RWPE1 (cell line): ENCODE results near the gene C1orf232.
A peak's percentile ranks its signal among the peaks of the same experiment; 100 is the strongest.

Experiments
- CTCF ChIA-PET: fragments of 350-600 bp; sonication (Branson Sonifier 250); formaldehyde crosslinking; extraction: SDS; loops from one replicate; lab custom pipeline; 2021; lab: Yijun Ruan, JAX
- POLR2A ChIA-PET: fragments of 400-600 bp; formaldehyde crosslinking; extraction: SDS; loops from one replicate; lab custom pipeline; 2020; ENCODE audit warnings: antibody characterized with exemption; ENCODE audit not compliant: low non-redundant PET; lab: Yijun Ruan, JAX
- DNase-seq: peaks from one replicate; pipeline ENCODE4 v3.0.0; 2012; ENCODE audit warnings: low spot score
- H3K27ac ChIP-seq: fragments of 450-650 bp; 2 replicates; pipeline ENCODE4 v1.5.1; 2017
- TF ChIP-seq, protein P1 (sequence below): fragments of 450-650 bp; conservative IDR thresholded peaks from 2 replicates; pipeline ENCODE4 v1.5.1; 2017; ENCODE audit warnings: low read depth, mild to moderate bottlenecking

C1orf232 gene

GRCh38 chr1:26164861-26165842 is 3.6 kb downstream of the C1orf232 start:
- POLR2A ChIA-PET = no interaction called here
- TF ChIP-seq, protein P1, sequence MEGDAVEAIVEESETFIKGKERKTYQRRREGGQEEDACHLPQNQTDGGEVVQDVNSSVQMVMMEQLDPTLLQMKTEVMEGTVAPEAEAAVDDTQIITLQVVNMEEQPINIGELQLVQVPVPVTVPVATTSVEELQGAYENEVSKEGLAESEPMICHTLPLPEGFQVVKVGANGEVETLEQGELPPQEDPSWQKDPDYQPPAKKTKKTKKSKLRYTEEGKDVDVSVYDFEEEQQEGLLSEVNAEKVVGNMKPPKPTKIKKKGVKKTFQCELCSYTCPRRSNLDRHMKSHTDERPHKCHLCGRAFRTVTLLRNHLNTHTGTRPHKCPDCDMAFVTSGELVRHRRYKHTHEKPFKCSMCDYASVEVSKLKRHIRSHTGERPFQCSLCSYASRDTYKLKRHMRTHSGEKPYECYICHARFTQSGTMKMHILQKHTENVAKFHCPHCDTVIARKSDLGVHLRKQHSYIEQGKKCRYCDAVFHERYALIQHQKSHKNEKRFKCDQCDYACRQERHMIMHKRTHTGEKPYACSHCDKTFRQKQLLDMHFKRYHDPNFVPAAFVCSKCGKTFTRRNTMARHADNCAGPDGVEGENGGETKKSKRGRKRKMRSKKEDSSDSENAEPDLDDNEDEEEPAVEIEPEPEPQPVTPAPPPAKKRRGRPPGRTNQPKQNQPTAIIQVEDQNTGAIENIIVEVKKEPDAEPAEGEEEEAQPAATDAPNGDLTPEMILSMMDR = no peak
- CTCF ChIA-PET = interaction anchor here (0.7 to 1.2 kb wide), 3 partner anchors 60 to 223 kb away, joined by 3 to 4 read pairs (median 4); partner anchors contain the start of gene CEP85
- H3K27ac ChIP-seq = no peak overlapping the region
- DNase-seq = no peak

DNA sequence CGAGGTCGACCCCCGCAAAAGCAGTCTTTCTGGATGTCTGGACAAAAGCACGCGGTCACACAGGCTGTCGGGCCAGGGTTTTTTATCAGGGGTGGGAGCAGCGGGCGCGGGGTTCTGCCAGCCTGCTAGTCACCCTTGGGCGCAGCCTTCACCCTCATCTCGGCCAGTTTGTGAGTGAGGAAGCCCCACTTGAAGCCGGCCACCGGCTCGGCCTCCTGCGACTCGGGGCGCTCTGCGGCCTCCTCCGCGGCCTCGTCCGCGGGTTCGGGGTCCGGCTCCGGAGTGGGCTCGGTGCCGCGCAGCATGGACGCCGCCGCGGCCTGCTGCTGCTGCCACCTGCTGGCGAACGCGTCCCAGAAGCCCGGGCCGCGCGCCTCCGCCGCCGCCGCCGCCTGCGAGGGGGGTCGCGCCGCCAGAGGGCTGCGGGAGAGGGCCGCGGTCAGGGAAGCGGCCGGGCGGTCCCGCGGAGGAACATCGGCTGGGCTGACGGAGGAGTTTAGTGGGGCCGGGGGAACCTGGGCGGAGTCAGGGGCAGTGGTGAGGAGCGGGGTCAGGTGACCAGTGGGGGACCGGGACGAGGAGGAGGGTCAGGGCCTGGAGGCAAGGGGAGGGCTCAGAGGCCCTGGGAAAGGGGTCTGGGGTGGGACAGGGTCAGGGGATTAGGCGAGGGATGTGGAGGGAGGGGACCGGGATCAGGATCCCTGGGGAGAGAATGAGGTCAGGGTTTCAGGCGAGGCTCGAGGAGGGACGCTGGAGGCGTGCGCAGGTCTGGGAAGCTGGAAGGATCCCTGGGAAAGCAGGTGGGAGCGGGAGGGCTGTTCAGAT is 4.5 kb downstream of the C1orf232 start:
- H3K27ac ChIP-seq = no peak overlapping the region
- POLR2A ChIA-PET = no interaction called here
- TF ChIP-seq, protein P1 = peak; percentile 91
- no peak for DNase-seq
- CTCF ChIA-PET = interaction anchor here (0.6 to 1.2 kb wide), 9 partner anchors 19 to 902 kb away, joined by 3 to 6 read pairs (median 3); partner anchors contain the start of gene CEP85

DNA sequence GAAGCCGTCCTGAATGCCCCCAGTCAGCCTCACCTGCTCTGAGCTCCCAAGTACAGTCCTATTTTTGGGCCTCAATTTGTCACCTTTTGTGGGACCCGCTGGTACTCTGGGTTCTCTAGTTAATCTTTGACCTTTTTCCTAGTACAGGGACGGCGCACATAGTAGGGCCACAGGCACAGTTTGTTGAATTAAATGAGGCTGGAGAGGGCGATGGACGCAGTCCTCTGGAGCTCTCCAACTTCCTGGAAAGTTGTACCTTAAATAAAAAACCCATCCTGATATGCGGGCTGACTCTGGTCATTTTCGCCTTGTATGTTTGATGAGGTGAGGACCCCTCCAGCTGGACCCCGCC is 5.1 kb downstream of the C1orf232 start:
- CTCF ChIA-PET = interaction anchor here (0.6 to 0.9 kb wide), 8 partner anchors 19 to 903 kb away, joined by 3 to 6 read pairs (median 4); no protein-coding TSS in a partner anchor
- TF ChIP-seq, protein P1 = no peak
- no peak overlapping the region for H3K27ac ChIP-seq
- no peak for DNase-seq
- POLR2A ChIA-PET = no interaction called here

DNA sequence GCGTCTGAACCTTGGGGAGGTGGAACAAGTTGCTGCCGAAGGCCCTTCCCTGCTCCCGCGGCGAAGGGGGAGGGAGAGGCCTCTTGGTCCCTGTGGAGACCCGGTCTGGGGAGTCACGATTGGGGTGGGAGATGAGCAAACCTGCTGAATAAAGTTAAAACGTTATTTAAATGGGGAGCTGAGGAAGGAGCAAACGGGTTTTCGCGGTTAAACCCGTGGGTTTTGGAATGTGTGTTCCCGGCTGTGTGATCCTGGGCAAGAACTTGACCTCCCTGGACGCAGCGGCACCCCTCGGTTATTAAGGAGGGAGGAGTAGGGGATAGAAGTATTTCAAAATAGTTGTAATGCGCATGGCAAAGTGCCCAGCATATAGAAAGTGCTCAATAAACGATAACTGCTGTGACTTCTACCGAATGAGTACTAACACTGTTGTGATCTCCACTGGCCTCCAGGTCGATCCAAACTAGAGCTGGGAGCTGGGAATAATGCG is 6.5 kb downstream of the C1orf232 start:
- TF ChIP-seq, protein P1 = no peak
- DNase-seq = no peak
- H3K27ac ChIP-seq = peak overlapping the region; percentile 24; the same call in 1 of the 2 replicates
- POLR2A ChIA-PET = no interaction called here
- CTCF ChIA-PET = interaction anchor here (0.7 to 2.2 kb wide), 2 partner anchors 7 to 883 kb away, joined by 3 to 6 read pairs; partner anchors contain the start of gene ZNF593

GRCh38 chr1:26161415-26162219 is 7.1 kb downstream of the C1orf232 start:
- DNase-seq = peak; percentile 27
- POLR2A ChIA-PET = no interaction called here
- TF ChIP-seq, protein P1 = peak; percentile 42

More at GRCh38 chr1:26161415-26162219, 7.1 kb downstream of the C1orf232 start:
- CTCF ChIA-PET = interaction anchor here (0.6 to 2.2 kb wide), 2 partner anchors 8 to 212 kb away, joined by 4 to 6 read pairs; partner anchors contain the start of gene ZNF593
- H3K27ac ChIP-seq = peak overlapping the region; percentile 24; the same call in 1 of the 2 replicates
